SIG-M5 treated with dmso at 0.1 percent for 504 hours (cell line): ENCODE results near the gene MRPL54.
"Not testable (repeated sequence)": the region's sequence is repeated elsewhere in the genome, so short reads cannot be mapped to it uniquely, and the experiment has no call there.

Source experiments
- DNase-seq: peaks from one replicate; lab custom pipeline; 2025; ENCODE audit not compliant: unreplicated experiment; lab: John Stamatoyannopoulos, UW

Gene MRPL54

GRCh38 chr19:3807574-3808354 lies 45.3 kb downstream of the MRPL54 start:
- no peak for DNase-seq

GRCh38 chr19:3808420-3809143 lies 46.1 kb downstream of the MRPL54 start:
- DNase-seq: no peak

GRCh38 chr19:3809881-3810707 lies 47.6 kb downstream of the MRPL54 start:
- no peak for DNase-seq

GRCh38 chr19:3810708-3811355 lies 48.4 kb downstream of the MRPL54 start:
- DNase-seq: no peak

GRCh38 chr19:3813473-3814392 lies 51.3 kb downstream of the MRPL54 start:
- no peak for DNase-seq

GRCh38 chr19:3814648-3815047 lies 52.2 kb downstream of the MRPL54 start:
- DNase-seq: no peak

GRCh38 chr19:3816148-3816547 lies 53.7 kb downstream of the MRPL54 start:
- not testable (repeated sequence) for DNase-seq

GRCh38 chr19:3816566-3817218 lies 54.2 kb downstream of the MRPL54 start:
- DNase-seq: no peak
